ENCODE measurements around the gene SLC38A10.

GRCh38 chr17:81280571-81280970 lies 14.5 kb downstream of the SLC38A10 start:
- TF ChIP-seq EZH2phosphoT487 (IDR thresholded peaks at IDR 0.05; ENCODE audit: borderline replicate concordance, low read depth, low read length) (no peak), CTCF (conservative IDR thresholded peaks at IDR 0.05; ENCODE audit: low read length) (no peak)

All from OCI-LY7 (cell line).